HG03354 (cell line): ENCODE measurements around the gene WDR45B.
"Not testable (repeated sequence)": the region's sequence is repeated elsewhere in the genome, so short reads cannot be mapped to it uniquely, and the experiment has no call there.

Source experiments
- ATAC-seq: cut with Tn5 transposase; IDR thresholded peaks from one replicate; pipeline ENCODE4 v1.9.1; 2021; ENCODE audit warnings: mild to moderate bottlenecking; ENCODE audit not compliant: unreplicated experiment, poor library complexity, severe bottlenecking

The WDR45B gene

DNA sequence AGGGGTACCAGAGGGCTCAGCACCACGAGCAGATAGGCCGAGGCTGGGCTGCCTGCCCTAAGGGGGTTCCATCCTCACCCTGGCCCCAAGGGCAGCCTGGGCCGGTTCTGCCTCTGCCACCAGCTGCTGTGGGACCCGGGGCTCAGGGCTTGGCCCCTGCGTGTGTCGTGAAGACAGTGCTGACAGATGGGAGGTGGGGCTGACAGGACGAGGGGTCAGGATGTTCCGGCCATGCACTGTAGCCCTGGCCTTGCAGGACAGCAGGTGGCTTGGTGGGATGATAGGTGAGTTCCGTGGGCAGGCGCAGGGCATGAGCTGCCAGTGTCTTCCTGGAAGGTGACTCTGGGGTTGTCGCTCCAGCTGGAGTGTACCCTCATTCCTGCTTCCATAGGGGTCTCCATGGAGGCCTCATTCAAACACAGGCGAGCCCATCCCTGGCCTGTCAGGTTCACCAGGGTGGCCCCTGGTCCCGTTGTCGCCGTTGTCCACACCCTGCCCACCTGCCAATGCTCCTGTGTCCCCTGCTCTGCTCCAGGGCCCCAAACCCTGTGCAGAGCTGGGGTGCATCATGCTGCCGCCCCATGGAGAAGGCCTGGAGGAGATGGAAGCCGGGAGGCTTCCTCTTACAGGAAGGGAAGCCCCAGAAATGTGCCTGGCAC lies 57.2 kb downstream of the WDR45B start:
- no peak for ATAC-seq

DNA sequence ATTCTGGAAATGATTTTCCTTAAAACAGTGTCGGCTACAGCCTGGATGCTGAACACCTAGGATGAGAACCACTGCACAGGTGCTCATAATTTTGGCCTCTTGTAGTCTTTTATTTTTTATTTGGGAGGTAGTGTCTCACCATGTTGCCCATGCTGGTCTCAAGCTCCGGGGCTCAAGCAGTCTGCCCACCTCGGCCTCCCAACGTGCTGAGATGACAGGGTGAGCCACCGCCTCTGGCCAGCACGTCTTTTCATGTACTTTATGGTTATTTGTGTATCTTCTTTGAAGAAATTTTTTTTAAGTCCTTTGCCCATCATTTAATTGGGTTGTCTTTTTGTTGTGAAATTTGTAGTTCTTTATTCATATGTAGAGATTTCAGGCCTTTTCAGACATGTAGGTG lies 58.0 kb downstream of the WDR45B start:
- ATAC-seq: no peak

DNA sequence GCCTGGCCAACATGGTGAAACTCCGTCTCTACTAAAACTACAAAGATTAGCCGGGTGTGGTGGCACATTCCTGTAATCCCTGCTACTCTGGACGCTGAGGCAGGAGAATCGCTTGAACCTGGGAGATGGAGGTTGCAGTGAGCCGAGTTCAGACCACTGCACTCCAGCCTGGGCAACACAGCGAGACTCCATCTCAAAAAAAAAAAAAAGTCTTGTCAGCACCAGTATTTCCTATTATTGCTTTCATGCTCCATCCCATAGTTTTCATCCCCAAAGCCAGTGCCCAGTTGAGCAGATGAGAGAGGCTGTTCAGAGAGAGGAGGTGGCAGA lies 58.4 kb downstream of the WDR45B start:
- no peak for ATAC-seq

DNA sequence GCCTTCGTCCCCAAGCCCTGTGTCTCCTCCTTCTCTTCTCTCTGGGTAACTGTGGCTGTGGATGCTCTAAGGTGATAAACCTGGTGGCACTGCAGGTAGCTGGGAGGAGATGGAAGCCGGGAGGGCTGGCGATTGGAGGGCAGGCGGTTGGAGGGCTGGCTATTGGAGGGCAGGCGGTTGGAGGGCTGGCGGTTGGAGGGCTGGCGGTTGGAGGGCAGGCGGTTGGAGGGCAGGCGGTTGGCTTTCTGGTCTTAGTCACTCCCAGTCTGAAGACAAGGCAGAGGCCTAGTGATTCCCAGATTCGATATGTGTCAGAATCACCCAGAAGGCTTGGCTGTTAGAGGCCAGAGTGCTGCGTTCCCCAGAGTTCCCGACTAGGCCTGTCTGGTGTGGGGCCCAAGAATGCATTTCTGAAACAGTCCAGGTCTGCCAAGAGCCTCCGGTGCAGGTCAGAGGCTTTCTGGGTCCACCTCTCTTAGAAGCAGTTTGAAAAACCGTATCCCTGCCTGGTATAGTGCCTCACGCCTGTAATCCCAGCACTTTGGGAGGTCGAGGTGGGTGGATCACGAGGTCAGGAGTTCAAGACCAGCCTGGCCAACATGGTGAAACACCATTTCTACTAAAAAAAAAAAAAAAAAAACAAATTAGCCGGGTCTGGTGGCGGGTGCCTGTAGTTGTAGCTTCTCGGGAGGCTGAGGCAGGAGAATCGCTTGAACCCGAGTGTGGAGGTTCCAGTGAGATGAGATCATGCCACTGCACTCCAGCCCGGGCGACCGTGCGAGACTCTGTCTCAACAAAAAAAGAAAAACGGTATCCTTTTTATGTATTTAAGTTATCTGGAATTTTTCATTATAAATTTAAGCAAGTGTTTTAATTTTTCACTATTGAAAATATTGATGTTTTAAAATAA lies 59.7 kb downstream of the WDR45B start:
- ATAC-seq: no peak

DNA sequence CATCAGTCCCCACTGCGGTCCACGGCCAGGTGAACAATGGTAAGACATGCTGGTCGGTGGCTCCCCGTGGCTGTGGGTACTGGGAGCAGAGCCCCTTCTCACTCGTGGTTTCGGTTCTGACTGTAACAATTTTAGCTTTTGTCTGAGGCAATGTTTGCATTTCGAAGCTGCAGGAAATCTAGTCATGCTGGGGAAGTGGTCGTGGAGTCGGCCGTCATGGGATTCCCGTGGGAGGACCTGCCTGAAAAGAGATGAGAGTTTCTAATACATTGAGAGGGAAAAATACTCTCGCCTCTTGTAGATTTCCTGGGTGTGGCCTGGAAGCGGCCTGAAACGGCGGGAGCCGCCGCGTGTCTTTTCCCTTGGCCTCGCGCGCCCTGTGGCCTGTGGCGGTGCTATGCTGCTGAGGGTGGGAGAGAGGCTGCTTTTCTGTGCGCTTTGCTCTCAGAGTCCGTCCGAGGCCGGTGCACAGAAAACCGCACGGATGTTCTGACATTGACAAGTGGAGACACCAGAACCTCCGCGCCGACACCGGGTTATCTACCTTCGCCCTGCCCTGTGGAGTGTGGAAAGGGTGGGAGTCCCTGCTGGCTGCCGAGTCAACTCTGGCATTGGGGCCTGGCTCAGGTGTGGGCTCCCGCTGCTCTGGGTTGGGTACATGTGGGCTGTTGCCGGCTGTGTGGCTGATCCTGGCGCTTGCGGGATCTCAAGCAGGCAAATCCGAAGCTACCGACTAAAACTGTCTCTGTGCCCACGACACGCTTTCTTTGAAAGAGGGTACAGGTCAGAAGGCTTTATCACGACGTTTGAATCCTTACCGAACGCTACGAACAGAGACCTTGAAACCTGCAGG lies 60.8 kb downstream of the WDR45B start:
- ATAC-seq: no peak

DNA sequence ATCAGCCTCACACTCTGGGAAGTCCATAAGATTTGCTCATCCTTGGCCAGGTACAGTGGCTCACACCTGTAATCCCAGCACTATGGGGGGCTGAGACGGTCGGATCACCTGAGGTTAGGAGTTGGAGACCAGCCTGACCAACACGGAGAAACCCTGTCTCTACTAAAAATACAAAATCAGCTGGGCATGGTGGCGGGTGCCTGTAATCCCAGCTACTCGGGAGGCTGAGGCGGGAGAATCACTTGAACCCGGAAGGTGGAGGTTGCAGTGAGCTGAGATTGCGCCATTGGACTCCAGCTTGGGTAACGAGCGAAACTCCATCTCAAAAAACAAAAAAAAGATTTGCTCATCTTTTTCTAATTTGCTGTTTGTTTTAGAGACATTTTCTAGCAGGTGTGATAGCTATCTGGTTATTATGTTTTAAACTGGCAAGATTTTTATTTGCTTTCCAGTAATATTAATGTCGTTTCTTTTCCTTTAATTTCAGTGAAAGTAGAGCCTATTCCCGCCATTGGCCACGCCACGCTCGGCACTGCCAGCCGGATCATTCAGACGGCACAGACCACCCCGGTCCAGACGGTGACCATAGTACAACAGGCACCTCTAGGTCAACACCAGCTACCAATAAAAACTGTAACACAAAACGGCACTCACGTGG lies 61.5 kb downstream of the WDR45B start:
- ATAC-seq: no peak

DNA sequence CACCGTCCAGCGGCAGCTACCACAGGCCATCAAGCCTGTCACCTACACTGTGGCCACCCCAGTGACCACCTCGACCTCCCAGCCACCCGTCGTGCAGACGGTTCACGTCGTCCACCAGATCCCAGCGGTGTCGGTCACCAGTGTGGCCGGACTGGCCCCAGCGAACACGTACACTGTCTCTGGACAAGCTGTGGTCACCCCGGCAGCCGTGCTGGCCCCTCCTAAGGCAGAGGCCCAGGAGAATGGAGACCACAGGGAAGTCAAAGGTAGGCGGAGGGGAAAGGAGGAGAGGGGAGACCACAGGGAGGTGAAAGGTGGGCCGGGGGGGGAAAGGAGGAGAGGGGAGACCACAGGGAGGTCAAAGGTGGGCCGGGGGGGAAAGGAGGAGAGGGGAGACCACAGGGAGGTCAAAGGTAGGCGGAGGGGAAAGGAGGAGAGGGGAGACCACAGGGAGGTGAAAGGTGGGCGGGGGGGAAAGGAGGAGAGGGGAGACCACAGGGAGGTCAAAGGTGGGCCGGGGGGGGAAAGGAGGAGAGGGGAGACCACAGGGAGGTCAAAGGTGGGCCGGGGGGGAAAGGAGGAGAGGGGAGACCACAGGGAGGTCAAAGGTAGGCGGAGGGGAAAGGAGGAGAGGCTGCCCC lies 62.2 kb downstream of the WDR45B start:
- not testable (repeated sequence) for ATAC-seq

DNA sequence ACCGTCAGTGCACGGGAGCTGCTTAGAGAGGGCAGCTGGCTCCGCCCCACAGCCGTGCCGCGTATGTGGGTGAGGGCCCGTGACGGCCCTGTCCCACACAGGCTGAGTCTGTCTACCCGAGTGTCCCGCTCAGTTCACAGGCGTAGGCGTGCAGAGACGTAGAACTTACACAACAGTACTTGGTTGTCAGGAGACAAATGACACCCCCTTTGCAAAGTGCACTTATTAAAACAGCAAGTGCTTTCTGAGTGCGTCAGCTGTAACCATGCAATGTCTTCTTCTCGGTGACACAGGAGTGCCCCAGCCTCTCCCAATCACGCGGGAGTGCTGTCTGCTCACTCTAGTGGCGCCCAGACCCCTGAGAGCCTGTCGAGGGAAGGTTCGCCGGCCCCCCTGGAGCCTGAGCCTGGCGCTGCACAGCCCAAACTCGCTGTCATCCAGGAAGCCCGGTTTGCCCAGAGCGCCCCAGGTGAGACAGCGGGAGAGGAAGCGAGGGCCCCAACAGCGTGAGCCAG lies 64.5 kb downstream of the WDR45B start:
- ATAC-seq: no peak

DNA sequence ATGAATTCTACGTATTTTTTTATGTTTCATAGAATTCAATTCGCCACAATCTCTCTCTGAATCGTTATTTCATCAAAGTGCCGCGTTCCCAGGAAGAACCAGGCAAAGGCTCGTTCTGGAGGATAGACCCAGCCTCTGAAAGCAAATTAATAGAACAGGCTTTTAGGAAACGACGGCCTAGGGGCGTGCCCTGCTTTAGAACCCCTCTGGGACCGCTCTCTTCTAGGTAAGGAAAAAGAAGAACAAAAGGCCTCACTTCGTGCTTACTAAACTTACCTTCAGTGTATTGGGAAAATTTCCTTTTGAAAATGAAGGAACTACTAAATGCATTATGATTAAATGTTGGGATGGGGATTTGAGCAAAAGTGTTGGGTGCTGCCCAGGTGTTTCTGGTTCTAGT lies 65.5 kb downstream of the WDR45B start:
- no peak for ATAC-seq

DNA sequence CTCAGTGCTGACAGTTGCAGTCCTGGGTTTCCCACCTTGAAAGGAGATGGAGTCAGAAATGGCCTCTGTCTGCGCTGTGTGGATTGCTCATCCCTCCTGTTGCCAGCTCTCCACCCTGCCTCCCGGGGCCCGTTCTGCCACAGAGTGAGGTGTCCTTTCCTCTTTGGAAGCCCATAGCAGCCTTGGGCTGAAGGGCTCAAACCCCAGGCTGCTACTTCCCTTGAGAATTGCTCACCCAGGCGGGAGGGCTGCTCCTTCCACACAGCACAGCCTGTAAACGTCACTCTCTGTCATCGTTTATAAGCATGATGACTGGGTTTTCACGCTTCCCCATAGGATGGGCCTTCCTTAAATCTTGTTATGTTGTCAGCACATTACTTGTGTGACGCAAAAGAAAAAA lies 66.0 kb downstream of the WDR45B start:
- ATAC-seq: no peak

DNA sequence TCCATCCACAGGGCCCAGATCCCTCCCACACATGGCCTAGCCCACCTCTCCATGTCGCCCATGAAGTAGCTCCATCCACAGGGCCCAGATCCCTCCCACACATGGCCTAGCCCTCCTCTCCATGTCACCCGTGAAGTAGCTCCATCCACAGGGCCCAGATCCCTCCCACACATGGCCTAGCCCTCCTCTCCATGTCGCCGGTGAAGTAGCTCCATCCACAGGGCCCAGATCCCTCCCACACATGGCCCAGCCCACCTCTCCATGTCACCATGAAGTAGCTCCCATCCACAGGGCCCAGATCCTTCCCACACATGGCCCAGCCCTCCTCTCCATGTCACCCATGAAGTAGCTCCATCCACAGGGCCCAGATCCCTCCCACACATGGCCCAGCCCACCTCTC lies 68.3 kb downstream of the WDR45B start:
- ATAC-seq: not testable (repeated sequence)

DNA sequence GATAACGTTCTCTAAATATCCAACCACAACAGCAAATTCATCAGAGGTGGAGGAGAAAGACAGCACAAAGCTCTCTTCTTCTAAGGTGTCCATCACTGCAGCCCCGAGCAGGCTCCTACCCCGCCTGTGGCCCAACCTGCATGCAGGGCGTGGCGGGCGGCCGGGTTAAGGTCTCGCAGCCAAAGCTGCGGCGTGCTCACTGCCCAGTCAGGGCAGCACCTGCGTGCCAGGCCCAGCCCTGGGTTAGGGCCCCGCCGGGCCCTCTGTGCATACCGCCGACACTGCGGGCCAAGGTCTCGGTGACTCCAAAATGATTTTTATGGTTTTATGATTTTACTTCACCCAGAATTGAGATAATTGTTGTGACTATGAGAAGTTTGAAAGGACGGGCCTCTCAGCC lies 70.9 kb downstream of the WDR45B start:
- ATAC-seq: no peak

DNA sequence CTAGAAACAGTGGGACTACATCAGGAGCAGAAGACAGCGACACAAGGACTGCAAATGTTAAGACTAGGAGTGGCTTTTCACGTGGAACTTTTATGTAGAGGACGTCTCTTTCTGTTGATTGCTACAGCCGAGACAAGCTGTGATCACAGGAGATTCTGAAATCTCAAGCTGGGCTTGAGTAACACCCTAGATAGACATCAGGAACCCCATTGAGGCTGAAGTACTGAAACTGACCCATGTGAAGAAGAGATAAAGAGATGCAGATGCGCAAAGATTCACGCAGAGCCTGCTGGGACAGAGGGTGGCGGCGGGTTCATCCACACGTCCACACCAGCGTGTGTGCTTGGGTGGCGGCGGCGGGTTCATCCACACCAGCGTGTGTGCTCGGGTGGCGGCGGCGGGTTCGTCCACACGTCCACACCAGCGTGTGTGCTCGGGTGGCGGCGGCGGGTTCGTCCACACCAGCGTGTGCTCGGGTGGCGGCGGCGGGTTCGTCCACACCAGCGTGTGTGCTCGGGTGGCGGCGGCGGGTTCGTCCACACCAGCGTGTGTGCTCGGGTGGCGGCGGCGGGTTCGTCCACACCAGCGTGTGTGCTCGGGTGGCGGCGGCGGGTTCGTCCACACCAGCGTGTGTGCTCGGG lies 72.5 kb downstream of the WDR45B start:
- not testable (repeated sequence) for ATAC-seq

DNA sequence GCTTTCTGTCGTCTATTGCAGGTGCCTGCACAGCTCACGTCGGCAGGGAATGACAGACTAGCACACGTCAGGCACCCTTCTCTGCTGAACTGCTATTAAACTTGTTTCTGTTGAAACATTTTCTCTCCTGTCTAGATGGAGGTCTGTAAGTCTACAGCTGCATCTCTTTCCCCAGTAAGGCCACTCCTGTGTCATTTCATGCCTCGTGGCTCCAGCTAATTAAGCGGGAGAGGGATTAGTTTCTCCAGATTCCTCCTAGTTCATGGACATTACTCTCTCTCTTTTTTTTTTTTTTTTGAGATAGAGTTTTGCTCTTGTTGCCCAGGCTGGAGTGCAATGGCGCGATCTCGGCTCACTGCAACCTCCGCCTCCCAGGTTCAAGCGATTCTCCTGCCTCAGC lies 74.2 kb downstream of the WDR45B start:
- ATAC-seq: no peak

DNA sequence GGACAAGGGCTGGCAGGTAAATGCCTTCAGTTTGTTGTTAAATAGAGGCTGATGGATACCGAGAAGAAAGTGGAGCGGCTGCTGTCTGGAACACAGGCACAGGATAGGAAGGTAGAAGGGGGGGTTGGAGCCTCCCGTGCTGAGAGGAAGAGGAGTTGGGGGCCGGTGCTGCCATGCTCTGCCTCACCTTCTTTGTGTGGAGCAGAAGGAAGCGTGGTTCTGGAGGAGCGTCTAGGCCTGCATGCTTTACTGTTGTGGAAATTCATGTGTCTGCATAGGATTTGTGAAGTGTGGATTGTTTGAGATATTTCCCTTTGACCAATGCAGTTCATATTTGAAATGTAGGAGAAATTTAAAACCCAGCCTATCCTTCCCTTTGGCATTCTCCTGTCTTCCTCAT lies 76.4 kb downstream of the WDR45B start:
- no peak for ATAC-seq

DNA sequence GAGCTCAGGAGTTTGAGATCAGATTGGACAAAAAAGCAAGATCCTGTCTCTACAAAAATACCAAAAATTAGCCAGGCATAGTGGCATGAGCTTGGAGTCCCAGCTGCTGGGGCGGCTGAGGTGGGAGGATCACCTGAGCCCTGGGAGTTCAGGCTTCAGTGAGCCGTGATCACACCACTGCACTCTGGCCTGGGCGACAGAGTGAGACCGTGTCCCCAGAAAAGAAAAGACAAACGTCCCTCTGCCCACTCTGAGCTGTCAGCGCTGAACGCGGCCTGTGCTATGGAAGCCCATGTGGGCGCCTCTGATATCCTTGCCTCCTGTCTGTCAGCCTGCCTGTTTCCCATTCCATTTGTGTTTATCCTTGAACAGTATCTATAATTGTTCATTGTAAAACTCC lies 78.0 kb downstream of the WDR45B start:
- no peak for ATAC-seq

DNA sequence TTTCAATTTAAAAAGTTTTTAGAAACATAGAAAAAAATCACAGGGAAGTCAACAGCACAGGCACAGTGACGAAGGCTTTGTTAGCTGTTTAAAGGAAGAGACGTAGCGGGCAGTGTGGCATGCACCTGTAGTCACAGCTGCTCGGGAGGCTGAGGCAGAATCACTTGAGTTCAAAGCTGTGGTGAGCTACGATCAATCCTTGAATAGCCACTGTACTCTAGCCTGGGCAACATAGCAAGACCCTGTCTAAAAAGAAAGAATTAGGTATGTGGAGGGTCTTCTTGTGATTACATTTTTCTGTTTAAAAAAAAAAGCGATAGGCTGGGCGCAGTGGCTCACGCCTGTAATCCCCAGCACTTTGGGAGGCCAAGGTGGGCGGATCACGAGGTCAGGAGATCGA lies 78.6 kb downstream of the WDR45B start:
- no peak for ATAC-seq

DNA sequence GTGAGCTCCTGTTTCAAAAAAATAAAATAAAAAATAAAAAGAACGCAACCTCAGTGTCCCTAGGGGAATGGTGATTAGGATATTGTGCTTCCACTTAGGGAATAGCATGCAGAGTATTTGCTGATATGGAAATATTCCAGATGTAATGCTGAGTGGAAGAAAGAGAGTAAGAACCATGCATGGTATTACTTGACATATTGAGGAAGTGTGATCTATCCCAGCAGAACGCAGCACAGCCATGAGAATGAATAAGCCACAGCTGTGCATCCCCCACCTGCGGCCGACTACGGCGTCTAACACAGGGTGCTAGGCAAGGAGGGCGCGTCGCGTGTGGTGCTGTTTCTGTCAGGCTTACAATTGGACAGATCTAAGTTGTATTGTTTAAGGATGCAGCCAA lies 79.2 kb downstream of the WDR45B start:
- ATAC-seq: no peak

DNA sequence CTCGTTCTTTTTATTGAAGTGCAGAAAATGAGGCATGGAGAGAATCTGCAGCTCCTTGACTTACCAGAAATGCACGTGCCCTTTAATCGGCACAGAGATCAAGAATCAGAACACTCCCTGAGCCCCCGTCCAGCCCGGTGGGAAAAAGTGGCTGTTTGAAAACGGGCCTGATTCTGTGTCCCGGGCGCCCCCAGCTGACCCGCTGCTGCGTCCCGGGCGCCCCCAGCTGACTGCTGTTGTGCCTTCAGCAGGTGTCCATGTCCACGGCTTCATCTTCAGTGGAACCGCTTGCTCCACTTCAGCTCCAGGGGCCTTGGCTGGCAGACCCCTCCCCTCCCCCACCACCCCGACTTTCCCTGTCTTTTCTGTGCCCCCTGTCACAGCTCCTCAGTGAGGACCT lies 81.0 kb downstream of the WDR45B start:
- ATAC-seq: no peak
